ENCODE results near the gene TMEM63B.
"Not testable (repeated sequence)": the region's sequence is repeated elsewhere in the genome, so short reads cannot be mapped to it uniquely, and the experiment has no call there.

Gene TMEM63B

GRCh38 chr6:44196351-44196750 lies 69.0 kb downstream of the TMEM63B start:
- DNase-seq, result not testable (repeated sequence)

DNA sequence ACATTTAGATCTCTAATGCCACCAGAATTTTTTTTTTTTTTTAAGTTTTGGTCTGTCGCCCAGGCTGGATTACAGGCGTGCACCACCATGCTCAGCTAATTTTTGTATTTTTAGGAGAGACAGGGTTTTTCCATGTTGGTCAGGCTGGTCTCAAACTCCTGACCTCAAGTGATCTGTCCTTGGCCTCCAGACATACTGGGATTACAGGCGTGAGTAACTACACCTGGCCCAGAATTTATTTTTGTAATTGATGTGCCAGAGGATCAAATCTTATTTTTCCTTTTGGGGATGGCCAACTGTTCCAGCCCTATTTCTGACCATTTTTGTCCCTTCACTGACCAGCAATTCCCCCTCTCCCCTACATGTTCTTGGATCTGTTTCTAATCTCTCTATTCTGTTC lies 71.3 kb downstream of the TMEM63B start:
- DNase-seq, result no peak

DNA sequence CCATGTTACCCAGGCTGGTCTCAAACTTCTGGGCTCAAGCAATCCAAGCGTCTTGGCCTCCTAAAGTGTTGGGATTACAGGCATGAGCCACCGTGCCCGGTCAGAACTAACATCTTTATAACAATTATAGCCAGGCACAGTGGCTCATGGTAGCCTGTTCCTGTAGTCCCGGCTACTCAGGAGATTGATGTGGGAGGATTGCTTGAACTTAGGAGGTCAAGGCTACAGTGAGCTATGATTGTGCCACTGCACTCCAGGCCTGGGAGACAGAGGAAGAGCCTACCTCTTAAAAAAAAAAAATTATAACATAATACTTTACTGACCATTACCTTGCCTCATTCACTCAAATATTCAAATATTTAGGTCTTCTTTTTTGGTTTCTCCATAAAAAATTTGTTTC lies 72.5 kb downstream of the TMEM63B start:
- DNase-seq, result no peak

- no peak for DNase-seq
Measured at GRCh38 chr6:44201200-44201599, 73.8 kb downstream of the TMEM63B start.

- no peak for DNase-seq
Measured at GRCh38 chr6:44201638-44202303, 74.4 kb downstream of the TMEM63B start.

DNA sequence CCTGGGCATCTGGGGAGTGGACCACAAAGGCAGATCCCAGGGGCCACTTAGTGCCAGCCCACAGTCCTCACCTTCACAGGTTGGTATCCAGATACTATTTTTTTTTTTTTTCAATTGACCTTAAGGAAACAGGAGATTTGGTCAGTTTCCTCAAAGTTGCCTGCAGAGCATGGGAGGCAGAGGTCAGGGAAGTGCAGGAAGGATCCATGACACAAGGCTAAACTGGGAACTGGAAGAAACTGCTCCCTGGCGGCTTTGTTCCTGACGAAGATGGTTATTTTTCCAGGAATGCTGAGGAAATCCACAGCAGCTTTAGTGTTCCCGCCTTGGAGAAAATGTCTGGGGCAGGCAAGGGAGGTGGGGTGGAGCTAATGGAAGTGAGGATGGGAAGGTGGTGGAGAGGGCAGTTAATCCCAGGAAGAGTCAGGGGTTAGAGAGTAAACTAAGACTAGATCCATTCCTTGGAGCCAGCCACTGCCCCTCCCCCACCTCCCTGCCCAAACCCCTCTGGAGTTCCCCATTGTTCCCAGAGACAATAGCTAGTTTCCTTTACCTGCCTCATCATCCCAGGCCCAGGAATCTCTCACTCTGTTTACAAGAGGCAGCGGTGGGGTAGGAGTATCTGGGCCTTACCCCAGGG lies 75.1 kb downstream of the TMEM63B start:
- DNase-seq, result no peak

GRCh38 chr6:44202972-44203750 lies 75.8 kb downstream of the TMEM63B start:
- DNase-seq, result no peak

- DNase-seq, result no peak
Measured at GRCh38 chr6:44203955-44204354, 76.6 kb downstream of the TMEM63B start.
